Neutrophil (primary cell): ENCODE data around the gene TUFT1.

ENCODE experiments used
- H3K27ac ChIP-seq: fragments of 200-600 bp; sonication (generic); 2 replicates; pipeline ENCODE4 v1.5.1; 2016; ENCODE audit warnings: mild to moderate bottlenecking, moderate library complexity
- H3K27me3 ChIP-seq: fragments of 200-600 bp; sonication (generic); 2 replicates; pipeline ENCODE4 v1.6.0; 2016; ENCODE audit warnings: mild to moderate bottlenecking
- H3K36me3 ChIP-seq: fragments of 200-600 bp; sonication (generic); 2 replicates; pipeline ENCODE4 v1.5.1; 2017
- H3K4me1 ChIP-seq, 2 experiments: fragments of 200-600 bp in 1 of 2; sonication (generic) in 1 of 2; 1 replicate in 1 of 2; 2 replicates in 1 of 2; pipeline versions ENCODE4 v1.5.1 to v1.6.1; 2013 to 2016; ENCODE audit warnings: low read depth in 1 of 2, low read length in 1 of 2, mild to moderate bottlenecking in 1 of 2, moderate library complexity in 1 of 2; ENCODE audit not compliant: control insufficient read depth in 1 of 2, insufficient read depth in 1 of 2
- H3K4me3 ChIP-seq, 2 experiments: fragments of 200-600 bp in 1 of 2; sonication (generic) in 1 of 2; 1 replicate in 1 of 2; 2 replicates in 1 of 2; pipeline ENCODE4 v1.5.1; 2013 to 2016; ENCODE audit warnings: low read depth in 1 of 2, low read length in 1 of 2, mild to moderate bottlenecking in 1 of 2, moderate library complexity in 1 of 2
- H3K9me3 ChIP-seq: fragments of 200-600 bp; sonication (generic); 2 replicates; pipeline ENCODE4 v1.5.1; 2016
- TF ChIP-seq, protein P1 (sequence below): fragments of 200-600 bp; sonication (generic); IDR thresholded peaks from 2 replicates; pipeline ENCODE4 v1.5.1; 2016; ENCODE audit warnings: antibody characterized with exemption

Gene TUFT1

DNA sequence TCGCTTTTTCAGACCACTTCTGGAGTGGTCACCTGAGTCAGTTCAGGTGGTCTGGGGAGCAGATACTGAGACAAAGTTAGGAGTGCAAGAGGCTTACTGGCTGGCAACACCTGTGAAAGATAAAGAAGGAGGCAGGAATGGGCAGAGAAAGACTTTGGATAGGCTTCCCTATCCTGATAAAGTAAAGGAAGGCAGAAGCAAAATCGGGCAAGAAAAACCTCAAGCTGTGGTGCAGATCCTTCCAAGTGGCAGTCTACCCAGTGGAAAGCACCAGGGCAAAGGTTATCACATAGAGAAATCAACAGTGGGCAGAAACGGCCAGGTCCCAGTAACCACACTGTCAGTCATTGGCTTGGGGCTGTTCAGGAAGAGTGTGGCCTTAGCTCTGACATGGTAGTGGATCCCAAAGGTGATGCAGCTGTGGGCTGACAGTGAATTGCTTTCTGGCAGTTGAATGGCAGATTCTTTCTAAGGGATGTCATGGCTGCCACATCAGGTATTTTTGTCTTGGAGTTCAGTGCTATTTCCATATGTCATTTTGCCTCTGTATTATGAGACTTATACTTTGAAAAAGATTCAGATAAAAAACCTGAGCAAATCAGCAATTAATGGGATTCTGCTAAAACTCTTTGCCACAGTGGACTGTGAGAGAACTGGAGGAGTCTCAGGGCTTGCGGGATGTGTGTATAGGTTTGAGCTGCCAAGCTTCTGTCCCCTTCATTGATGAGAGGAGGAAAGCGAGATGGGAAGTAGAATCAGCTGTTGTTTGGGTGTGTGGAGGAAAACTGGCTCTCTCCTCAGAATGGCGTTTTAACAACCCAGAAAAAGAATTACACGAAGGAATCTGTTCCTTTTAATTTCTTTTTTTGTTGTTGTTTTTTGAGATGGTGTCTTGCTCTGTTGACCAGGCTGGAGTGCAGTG, 37.0 kb upstream of the TUFT1 start:
- peaks cover 53% of the 10 kb centered on the region for H3K27me3 ChIP-seq
- H3K4me1 ChIP-seq, result no peaks in the 10 kb centered on the region
- H3K4me3 ChIP-seq, result no peak overlapping the region
- no peaks in the 10 kb centered on the region for H3K36me3 ChIP-seq
- H3K9me3 ChIP-seq, result no peaks in the 10 kb centered on the region
- TF ChIP-seq, protein P1, sequence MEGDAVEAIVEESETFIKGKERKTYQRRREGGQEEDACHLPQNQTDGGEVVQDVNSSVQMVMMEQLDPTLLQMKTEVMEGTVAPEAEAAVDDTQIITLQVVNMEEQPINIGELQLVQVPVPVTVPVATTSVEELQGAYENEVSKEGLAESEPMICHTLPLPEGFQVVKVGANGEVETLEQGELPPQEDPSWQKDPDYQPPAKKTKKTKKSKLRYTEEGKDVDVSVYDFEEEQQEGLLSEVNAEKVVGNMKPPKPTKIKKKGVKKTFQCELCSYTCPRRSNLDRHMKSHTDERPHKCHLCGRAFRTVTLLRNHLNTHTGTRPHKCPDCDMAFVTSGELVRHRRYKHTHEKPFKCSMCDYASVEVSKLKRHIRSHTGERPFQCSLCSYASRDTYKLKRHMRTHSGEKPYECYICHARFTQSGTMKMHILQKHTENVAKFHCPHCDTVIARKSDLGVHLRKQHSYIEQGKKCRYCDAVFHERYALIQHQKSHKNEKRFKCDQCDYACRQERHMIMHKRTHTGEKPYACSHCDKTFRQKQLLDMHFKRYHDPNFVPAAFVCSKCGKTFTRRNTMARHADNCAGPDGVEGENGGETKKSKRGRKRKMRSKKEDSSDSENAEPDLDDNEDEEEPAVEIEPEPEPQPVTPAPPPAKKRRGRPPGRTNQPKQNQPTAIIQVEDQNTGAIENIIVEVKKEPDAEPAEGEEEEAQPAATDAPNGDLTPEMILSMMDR, result no peak
- no peak overlapping the region for H3K27ac ChIP-seq

DNA sequence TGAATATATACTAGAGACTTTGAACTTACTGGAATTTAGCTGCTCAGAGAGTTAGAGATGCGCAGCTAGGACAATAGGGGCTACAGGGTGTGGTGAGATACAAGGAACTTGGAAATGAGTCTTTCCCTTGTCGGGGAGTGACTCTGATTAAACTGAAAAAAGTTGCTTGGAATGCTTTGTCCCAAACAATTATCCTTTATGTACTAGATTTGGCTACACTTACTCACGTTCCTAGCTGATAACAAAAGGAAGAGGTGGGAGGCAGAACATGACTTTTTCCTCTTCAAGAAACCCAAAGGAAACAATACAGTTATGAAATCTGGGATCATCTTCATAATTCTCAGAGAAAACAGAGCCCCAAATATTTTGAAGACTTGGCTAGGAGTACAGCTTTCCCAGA, 35.9 kb upstream of the TUFT1 start:
- TF ChIP-seq, protein P1, result no peak
- H3K36me3 ChIP-seq, result no peaks in the 10 kb centered on the region
- H3K4me3 ChIP-seq, result no peak overlapping the region
- peaks cover 63% of the 10 kb centered on the region for H3K27me3 ChIP-seq
- no peaks in the 10 kb centered on the region for H3K4me1 ChIP-seq
- H3K27ac ChIP-seq, result no peak overlapping the region
- H3K9me3 ChIP-seq, result no peaks in the 10 kb centered on the region

DNA sequence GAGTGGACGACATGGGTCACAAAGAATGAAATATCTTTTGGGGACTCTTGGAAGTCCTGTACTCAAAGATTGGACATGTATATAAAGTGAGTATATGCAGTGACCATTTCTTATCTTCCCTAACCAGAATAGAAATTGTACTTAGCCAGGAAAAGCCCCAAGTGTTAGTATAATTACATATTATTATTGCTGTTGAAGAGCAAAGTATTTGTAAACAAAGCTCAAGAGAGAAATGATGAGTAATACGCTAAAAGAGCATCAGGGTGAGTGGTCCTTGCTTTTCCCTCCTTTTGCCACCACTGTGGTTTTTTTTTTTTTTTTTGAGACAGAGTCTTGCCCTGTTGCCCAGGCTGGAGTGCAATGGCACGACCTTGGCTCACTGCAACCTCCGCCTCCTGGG, 35.4 kb upstream of the TUFT1 start:
- H3K36me3 ChIP-seq, result no peaks in the 10 kb centered on the region
- H3K27me3 ChIP-seq, result peaks cover 63% of the 10 kb centered on the region
- TF ChIP-seq, protein P1, result no peak
- H3K9me3 ChIP-seq, result no peaks in the 10 kb centered on the region
- no peak overlapping the region for H3K27ac ChIP-seq
- no peaks in the 10 kb centered on the region for H3K4me1 ChIP-seq
- H3K4me3 ChIP-seq, result no peak overlapping the region

DNA sequence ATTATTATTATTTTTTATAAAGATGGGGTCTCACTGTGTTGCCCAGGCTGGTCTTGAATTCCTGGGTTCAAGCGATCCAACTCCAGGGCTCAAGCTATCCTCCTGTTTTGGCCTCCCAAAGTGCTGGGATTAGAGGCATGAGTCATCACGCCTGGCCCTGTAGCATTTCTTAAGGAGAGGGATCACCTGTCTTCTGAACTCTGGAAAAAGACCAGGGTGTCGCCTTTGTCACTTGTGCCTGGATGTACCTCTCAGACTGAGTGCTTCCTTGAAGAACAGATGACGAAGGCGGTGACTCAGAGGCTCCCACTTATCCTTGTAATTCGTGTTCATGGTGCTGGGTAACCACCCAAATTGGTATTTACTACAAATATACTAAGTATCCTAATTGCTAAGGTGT, 31.3 kb upstream of the TUFT1 start:
- TF ChIP-seq, protein P1, result no peak
- Histone ChIP-seq H3K4me3 (no peak overlapping the region), H3K9me3 (no peaks in the 10 kb centered on the region), H3K36me3 (no peaks in the 10 kb centered on the region), H3K4me1 (peaks cover 12 to 16% of the 10 kb centered on the region in 2 experiments), H3K27me3 (peaks cover 91% of the 10 kb centered on the region), H3K27ac (no peak overlapping the region)

DNA sequence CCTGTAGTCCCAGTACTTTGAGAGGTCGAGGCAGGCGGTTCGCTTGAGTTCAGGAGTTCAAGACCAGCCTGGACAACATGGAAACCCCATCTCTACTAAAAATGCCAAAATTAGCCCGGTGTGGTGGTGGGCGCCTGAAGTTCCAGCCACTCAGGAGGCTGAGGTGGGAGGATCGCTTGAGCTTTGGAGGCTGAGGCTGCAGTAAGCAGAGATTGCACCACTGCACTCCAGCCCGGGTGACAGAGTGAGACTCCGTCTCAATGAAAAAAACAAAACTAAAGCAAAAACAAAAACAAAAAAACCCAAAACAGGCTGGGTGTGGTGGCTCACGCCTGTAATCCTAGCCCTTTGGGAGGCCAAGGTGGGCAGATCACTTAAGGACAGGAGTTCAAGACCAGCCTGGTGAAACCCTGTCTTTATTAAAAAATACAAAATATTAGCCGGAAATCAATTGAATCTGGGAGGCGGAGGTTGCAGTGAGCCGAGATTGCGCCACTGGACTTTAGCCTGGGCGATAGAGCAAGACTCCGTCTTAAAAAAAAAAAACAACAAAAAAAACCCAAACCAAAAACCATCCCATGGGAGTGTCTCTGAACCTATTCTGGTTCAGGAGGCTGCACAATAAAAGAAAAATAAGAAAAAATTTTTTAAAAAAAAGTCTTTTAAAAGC, 30.6 kb upstream of the TUFT1 start:
- H3K4me3 ChIP-seq, result no peak overlapping the region
- no peaks in the 10 kb centered on the region for H3K36me3 ChIP-seq
- peaks cover 91% of the 10 kb centered on the region for H3K27me3 ChIP-seq
- TF ChIP-seq, protein P1, result no peak
- no peaks in the 10 kb centered on the region for H3K9me3 ChIP-seq
- H3K27ac ChIP-seq, result no peak overlapping the region
- H3K4me1 ChIP-seq, result peaks cover 12 to 16% of the 10 kb centered on the region in 2 experiments
